Lower lobe of right lung (tissue), 2 donors: ENCODE measurements around the gene CCDC50. TPM values are rescaled to one million over a fixed set of nuclear protein-coding genes. Genes with fewer than 3 reads are reported as not detected.

Experiments used
- ATAC-seq, 2 donors: fragments of 200-7000 bp; cut with Tn5 transposase; one replicate each; pipeline ENCODE4 v1.9.1; 2020 to 2022; ENCODE audit warnings: mild to moderate bottlenecking in 2 of 2, moderate library complexity in 2 of 2
- DNase-seq: peaks from one replicate; pipeline ENCODE4 v3.0.0-alpha.2; 2020
- H3K27ac ChIP-seq: fragments of 200-600 bp; one replicate; pipeline ENCODE4 v1.8.0; 2022
- H3K27me3 ChIP-seq: fragments of 200-600 bp; one replicate; pipeline ENCODE4 v1.8.0; 2022; ENCODE audit warnings: low read depth
- H3K36me3 ChIP-seq: fragments of 200-600 bp; one replicate; pipeline ENCODE4 v1.8.0; 2022; ENCODE audit warnings: mild to moderate bottlenecking
- H3K4me1 ChIP-seq: fragments of 200-600 bp; one replicate; pipeline ENCODE4 v1.8.0; 2022
- H3K4me3 ChIP-seq: fragments of 200-600 bp; one replicate; pipeline ENCODE4 v1.8.0; 2022; ENCODE audit warnings: mild to moderate bottlenecking
- H3K9me3 ChIP-seq: fragments of 200-600 bp; one replicate; pipeline ENCODE4 v1.8.0; 2022
- intact Hi-C: fragments of 100-400 bp; cut with DNase I; formaldehyde crosslinking; loops from one replicate; pipeline ENCODE4 v1.11.0; 2022
- total RNA-seq: library from RNA; stranded (reverse); fragmentation: NEBNext Ultra II Directional; extraction: Animal tissue kit (Norgen Biotek cat#: 25700); gene quantifications from one replicate; pipeline ENCODE4 v1.2.1, GENCODE V29; 2021
- TF ChIP-seq, protein P1 (sequence below): fragments of 200-600 bp; IDR thresholded peaks from one replicate; pipeline ENCODE4 v1.8.0; 2022; ENCODE audit warnings: antibody characterized with exemption, mild to moderate bottlenecking
- donor health status: DM: no; HTN: yes; CAD: no; lungs with severe emphysema.

CCDC50 gene
- total RNA-seq, 1 donor from 2014 or later, result 66.5 TPM

DNA sequence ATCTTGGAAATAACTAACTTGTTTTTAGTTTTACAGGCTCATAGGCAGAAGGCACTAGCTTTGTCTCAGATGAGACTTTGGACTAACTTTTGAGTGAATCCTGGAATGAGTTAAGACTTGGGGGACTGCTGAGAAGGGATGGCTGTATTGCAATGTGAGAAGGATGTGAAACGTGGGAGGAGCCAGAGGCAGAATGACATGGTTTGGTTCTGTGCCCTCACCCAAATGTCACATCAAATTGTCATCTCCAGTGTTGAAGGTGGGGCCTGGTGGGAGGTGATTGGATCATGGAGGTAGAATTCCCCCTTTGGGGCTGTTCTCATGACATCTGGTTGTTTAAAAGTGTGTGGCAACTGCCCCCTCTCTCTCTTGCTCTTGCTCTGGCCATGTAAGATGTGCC, 28.8 kb upstream of the CCDC50 start:
- Histone ChIP-seq H3K27me3 (no peaks in the 10 kb centered on the region), H3K27ac (no peak overlapping the region), H3K36me3 (no peaks in the 10 kb centered on the region), H3K4me3 (no peak overlapping the region), H3K9me3 (no peaks in the 10 kb centered on the region), H3K4me1 (no peaks in the 10 kb centered on the region)
- no peak for DNase-seq
- TF ChIP-seq, protein P1, sequence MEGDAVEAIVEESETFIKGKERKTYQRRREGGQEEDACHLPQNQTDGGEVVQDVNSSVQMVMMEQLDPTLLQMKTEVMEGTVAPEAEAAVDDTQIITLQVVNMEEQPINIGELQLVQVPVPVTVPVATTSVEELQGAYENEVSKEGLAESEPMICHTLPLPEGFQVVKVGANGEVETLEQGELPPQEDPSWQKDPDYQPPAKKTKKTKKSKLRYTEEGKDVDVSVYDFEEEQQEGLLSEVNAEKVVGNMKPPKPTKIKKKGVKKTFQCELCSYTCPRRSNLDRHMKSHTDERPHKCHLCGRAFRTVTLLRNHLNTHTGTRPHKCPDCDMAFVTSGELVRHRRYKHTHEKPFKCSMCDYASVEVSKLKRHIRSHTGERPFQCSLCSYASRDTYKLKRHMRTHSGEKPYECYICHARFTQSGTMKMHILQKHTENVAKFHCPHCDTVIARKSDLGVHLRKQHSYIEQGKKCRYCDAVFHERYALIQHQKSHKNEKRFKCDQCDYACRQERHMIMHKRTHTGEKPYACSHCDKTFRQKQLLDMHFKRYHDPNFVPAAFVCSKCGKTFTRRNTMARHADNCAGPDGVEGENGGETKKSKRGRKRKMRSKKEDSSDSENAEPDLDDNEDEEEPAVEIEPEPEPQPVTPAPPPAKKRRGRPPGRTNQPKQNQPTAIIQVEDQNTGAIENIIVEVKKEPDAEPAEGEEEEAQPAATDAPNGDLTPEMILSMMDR, result no peak
- intact Hi-C loops, result no loop called here
- ATAC-seq, result no peak

DNA sequence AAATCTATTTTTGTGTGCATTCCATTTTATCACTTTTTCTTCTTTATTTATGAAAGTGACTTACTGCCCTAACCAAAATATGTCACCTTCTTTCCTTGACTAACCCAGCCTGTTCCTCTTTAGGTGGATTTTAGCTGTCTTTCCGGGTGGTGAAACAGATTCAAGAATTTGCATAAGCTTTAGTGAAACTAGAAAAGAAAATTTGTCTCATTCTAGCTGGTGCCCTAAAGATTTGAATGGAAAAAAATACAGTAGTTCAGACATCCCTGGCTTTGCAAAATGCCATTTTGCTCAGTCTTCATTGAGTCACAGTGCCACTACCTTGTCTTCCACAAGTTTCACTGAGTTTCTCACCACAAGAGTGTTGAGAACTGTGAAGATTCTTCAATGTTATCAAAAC, 28.2 kb upstream of the CCDC50 start:
- no peak for DNase-seq
- no peak for ATAC-seq
- Histone ChIP-seq H3K27ac (no peak overlapping the region), H3K9me3 (no peaks in the 10 kb centered on the region), H3K4me1 (no peaks in the 10 kb centered on the region), H3K36me3 (no peaks in the 10 kb centered on the region), H3K4me3 (no peak overlapping the region), H3K27me3 (no peaks in the 10 kb centered on the region)
- intact Hi-C loops, result no loop called here
- TF ChIP-seq, protein P1, result no peak

DNA sequence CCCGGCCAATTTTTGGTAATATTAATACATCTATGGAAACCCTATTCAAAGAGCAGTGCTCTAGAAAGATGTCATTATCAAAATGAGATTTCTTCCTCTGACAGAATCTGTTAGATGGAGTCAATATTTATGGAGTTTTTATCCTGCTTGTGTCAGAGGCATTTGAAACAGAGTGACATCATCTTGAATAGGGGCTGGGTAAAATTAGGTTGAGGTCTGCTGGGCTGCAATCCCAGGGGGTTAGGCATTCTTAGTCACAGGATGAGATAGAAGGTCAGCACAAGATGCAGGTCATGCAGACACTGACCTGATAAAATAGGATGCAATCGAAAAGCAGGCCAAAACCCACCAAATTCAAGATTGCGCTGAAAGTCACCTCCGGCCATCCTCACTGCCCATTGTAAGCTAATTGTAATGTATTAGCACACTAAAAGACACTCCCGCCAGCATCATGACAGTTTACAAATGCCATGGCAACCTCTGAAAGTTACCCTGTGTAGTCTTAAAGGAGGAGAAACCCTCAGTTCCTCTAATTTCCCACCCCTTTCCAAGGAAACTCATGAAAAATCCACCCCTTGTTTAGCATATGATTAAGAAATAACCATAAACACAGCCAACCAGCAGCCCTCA, 27.3 kb upstream of the CCDC50 start:
- Histone ChIP-seq H3K4me1 (no peaks in the 10 kb centered on the region), H3K9me3 (no peaks in the 10 kb centered on the region), H3K27ac (no peak overlapping the region), H3K27me3 (no peaks in the 10 kb centered on the region), H3K4me3 (no peak overlapping the region), H3K36me3 (no peaks in the 10 kb centered on the region)
- intact Hi-C loops, result no loop called here
- ATAC-seq, result no peak
- no peak for DNase-seq
- TF ChIP-seq, protein P1, result no peak

DNA sequence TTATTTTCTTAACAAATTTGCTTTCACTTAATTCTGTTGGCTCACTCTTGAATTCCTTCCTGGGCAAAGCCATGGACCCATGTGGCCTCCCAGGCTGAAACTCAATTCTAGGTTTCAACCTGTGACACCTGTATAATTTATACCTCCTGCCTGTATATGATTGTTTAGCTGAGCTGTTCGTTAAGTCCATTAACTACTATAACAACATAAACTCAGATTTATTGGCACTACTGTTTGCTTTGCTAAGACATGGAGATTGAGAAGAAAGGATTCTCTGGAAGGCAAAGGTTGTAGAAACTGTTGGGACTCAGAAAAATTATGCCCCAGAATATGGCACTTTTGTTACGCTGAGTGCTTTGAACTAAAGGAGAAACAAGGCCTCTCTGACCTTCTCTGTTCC, 26.7 kb upstream of the CCDC50 start:
- intact Hi-C loops, result no loop called here
- no peak for ATAC-seq

DNA sequence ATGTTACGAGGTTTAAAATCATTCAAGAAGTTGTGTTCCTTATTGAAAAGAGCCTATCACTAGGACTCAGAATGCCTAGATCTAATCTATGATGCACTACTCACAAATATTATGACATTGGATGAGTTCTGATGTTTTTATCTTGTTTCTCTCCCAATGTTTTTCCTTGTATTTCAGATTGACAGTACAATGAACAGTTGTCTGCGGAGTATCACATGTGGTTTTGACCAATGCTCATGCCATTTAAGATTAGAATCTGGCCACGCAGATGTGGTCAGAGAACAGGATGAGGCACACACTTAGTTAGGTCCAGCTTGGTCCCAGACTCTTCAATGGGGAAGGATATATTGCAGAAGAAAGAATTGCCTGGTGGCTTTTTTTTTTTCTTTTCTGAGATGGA, 25.6 kb upstream of the CCDC50 start:
- intact Hi-C loops, result no loop called here
- no peak for ATAC-seq
- H3K4me1 ChIP-seq, result no peaks in the 10 kb centered on the region

More for the DNA sequence above, 26.7 kb upstream of the CCDC50 start:
- H3K36me3 ChIP-seq, result no peaks in the 10 kb centered on the region
- no peak overlapping the region for H3K27ac ChIP-seq
- no peaks in the 10 kb centered on the region for H3K27me3 ChIP-seq
- H3K4me3 ChIP-seq, result no peak overlapping the region
- no peak for DNase-seq
- no peaks in the 10 kb centered on the region for H3K4me1 ChIP-seq
- H3K9me3 ChIP-seq, result no peaks in the 10 kb centered on the region
- TF ChIP-seq, protein P1, result no peak

More for the DNA sequence above, 25.6 kb upstream of the CCDC50 start:
- Histone ChIP-seq H3K4me3 (no peak overlapping the region), H3K27ac (no peak overlapping the region), H3K27me3 (no peaks in the 10 kb centered on the region), H3K9me3 (no peaks in the 10 kb centered on the region), H3K36me3 (no peaks in the 10 kb centered on the region)
- DNase-seq, result no peak
- TF ChIP-seq, protein P1, result no peak
